Skeletal muscle tissue (tissue), 4 donors: ENCODE results near the gene SLC22A15. TPM values are rescaled to one million over a fixed set of nuclear protein-coding genes. Genes with fewer than 3 reads are reported as not detected.
"Not testable (repeated sequence)": the region's sequence is repeated elsewhere in the genome, so short reads cannot be mapped to it uniquely, and the experiment has no call there.

ENCODE experiments used
- H3K27ac ChIP-seq: one replicate; pipeline ENCODE4 v1.7.0; 2013; ENCODE audit warnings: mild to moderate bottlenecking, low read depth, low read length, inconsistent platforms
- H3K27me3 ChIP-seq, 3 donors: one replicate each; pipeline ENCODE4 v1.7.0; 2013; ENCODE audit warnings: low read length in 3 of 3; ENCODE audit not compliant: control insufficient read depth in 3 of 3, insufficient read depth in 3 of 3
- H3K36me3 ChIP-seq, 3 donors: one replicate each; pipeline ENCODE4 v1.7.0; 2013; ENCODE audit warnings: low read length in 3 of 3; ENCODE audit not compliant: control insufficient read depth in 3 of 3, insufficient read depth in 3 of 3
- H3K4me1 ChIP-seq, 3 donors: one replicate each; pipeline ENCODE4 v1.7.0; 2013; ENCODE audit warnings: low read length in 3 of 3, mild to moderate bottlenecking in 3 of 3; ENCODE audit not compliant: control insufficient read depth in 3 of 3, insufficient read depth in 3 of 3
- H3K4me3 ChIP-seq, 3 donors: one replicate each; pipeline ENCODE4 v1.7.0; 2013; ENCODE audit warnings: low read length in 3 of 3
- H3K9ac ChIP-seq, 3 donors: one replicate each; pipeline ENCODE4 v1.7.0; 2013; ENCODE audit warnings: low read length in 3 of 3, mild to moderate bottlenecking in 3 of 3, moderate library complexity in 2 of 3, low read depth in 1 of 3
- H3K9me3 ChIP-seq, 3 donors: one replicate each; pipeline ENCODE4 v1.7.0; 2013; ENCODE audit warnings: low read length in 3 of 3; ENCODE audit not compliant: control insufficient read depth in 3 of 3
- total RNA-seq: library from RNA; depleted of rRNA; stranded (reverse); fragments of >200 nt; gene quantifications from one replicate; pipeline ENCODE4 v1.2.3, GENCODE V29; 2014
- donor health status: Osteomylitis.

The SLC22A15 gene
- total RNA-seq, 1 donor from 2014 or later, result under 0.01 TPM

- H3K27ac ChIP-seq, result no peak overlapping the region
- H3K36me3 ChIP-seq, result no peaks in the 10 kb centered on the region
- H3K9ac ChIP-seq, result no peak overlapping the region
- no peaks in the 10 kb centered on the region for H3K27me3 ChIP-seq
- H3K4me1 ChIP-seq, result no peaks in the 10 kb centered on the region
- no peaks in the 10 kb centered on the region for H3K9me3 ChIP-seq
- H3K4me3 ChIP-seq, result no peak overlapping the region
Observed at GRCh38 chr1:116020668-116021272, 44.5 kb downstream of the SLC22A15 start.

DNA sequence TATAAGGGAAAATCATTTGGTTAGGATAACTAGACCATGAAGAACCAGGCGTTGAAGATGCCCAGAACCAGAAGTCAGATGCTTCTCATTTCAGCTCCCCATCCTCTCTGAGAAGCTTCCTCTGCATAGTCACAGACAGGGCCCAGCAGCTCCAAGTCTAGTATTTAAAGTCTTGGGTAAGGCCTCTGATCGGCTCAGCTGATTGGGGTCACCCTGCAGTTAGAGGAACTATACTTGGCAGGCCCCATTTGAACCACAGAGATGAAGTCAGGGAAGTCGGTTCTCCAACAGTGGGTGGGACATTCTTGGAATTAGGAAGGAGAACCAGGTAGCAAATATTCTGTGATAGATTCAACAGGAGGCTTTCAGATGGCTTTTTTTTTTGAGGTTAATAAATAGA lies 48.3 kb downstream of the SLC22A15 start:
- H3K9ac ChIP-seq, result no peak overlapping the region
- H3K4me1 ChIP-seq, result no peaks in the 10 kb centered on the region
- H3K27ac ChIP-seq, result no peak overlapping the region
- H3K4me3 ChIP-seq, result no peak overlapping the region
- H3K36me3 ChIP-seq, result no peaks in the 10 kb centered on the region
- no peaks in the 10 kb centered on the region for H3K27me3 ChIP-seq
- H3K9me3 ChIP-seq, result no peaks in the 10 kb centered on the region

DNA sequence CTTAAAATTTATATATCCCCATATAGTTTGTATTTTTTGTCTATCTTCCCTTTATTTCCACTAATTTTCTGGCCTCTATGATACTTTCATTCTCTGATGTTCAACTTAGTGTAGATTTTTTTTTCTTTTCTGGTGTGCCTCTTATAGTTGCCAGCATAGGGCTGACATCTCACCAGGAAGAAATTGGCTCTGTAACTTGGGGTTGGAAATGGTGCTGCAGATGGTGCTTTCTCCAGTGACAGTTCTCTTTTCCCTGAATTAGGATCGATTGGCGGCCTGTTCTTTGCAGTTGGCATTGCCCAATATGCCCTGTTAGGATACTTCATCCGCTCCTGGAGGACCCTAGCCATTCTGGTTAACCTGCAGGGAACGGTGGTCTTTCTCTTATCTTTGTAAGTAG lies 50.3 kb downstream of the SLC22A15 start:
- Histone ChIP-seq H3K27ac (no peak overlapping the region), H3K4me1 (no peaks in the 10 kb centered on the region), H3K9me3 (no peaks in the 10 kb centered on the region), H3K9ac (no peak overlapping the region), H3K27me3 (no peaks in the 10 kb centered on the region), H3K36me3 (no peaks in the 10 kb centered on the region), H3K4me3 (no peak overlapping the region)

DNA sequence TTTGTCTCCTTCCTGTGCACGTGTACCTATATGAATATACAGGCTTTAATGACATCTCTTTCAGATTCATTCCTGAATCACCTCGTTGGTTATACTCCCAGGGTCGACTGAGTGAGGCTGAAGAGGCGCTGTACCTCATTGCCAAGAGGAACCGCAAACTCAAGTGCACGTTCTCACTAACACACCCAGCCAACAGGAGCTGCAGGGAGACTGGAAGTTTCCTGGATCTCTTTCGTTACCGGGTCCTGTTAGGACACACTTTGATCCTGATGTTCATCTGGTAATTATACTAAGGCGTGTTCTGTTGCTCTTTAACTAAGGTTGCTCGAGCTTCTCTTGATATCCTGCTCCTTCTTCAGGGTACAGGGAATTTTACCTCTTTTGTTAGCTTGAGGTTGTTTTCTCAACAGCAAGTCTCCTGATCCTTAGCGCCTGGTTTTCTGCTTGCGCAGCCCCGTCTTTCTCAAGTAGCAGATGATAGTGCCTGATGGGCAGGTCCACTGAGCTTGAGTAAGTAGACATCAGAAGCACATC lies 55.1 kb downstream of the SLC22A15 start:
- Histone ChIP-seq H3K36me3 (no peaks in the 10 kb centered on the region), H3K4me1 (no peaks in the 10 kb centered on the region), H3K27ac (no peak overlapping the region), H3K4me3 (no peak overlapping the region), H3K9me3 (no peaks in the 10 kb centered on the region), H3K9ac (no peak overlapping the region), H3K27me3 (no peaks in the 10 kb centered on the region)

DNA sequence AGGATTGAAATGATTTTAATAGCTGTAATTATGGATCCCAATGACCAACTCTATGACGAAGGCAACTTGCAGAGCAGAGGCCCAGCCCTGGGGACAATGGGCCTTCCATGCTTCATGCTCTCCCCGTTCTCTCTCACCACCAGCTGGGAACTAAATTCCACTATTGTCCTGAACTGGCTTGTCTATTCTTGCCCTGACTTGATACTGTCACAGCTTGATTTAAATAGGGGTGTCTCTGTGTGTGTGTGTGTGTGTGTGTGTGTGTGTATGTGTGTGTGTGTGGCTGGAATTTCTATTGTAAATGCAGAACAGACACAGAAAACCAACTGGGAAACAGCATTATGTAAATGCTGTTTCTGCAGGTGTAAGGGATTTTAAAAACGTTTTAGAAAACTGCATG lies 57.0 kb downstream of the SLC22A15 start:
- no peak overlapping the region for H3K27ac ChIP-seq

GRCh38 chr1:116036255-116036654 lies 59.9 kb downstream of the SLC22A15 start:
- Histone ChIP-seq H3K9ac (no peak overlapping the region), H3K36me3 (no peaks in the 10 kb centered on the region), H3K4me1 (no peaks in the 10 kb centered on the region), H3K9me3 (no peaks in the 10 kb centered on the region), H3K27me3 (no peaks in the 10 kb centered on the region), H3K27ac (no peak overlapping the region), H3K4me3 (no peak overlapping the region)

More for the DNA sequence above, 57.0 kb downstream of the SLC22A15 start:
- Histone ChIP-seq H3K9ac (no peak overlapping the region), H3K36me3 (no peaks in the 10 kb centered on the region), H3K4me1 (no peaks in the 10 kb centered on the region), H3K27me3 (no peaks in the 10 kb centered on the region), H3K9me3 (no peaks in the 10 kb centered on the region), H3K4me3 (no peak overlapping the region)

DNA sequence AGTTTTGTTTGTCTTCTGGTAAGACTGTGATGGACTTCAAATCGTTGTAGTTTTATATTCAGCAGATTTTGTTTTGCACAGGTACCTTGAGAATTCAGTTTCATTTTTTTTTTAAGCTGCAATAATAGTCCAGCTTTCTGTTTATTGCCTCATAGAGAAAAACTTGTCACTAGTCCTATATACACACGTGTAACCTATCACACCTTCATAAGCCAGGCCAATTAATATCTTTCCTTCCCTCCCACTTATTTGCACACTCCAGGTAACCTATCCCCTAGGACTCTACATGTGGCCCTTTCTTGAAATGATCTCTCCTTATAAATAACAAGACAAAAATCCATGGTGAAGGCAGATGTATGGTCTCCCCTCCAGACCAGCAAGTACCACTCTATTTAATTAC lies 62.4 kb downstream of the SLC22A15 start:
- H3K9me3 ChIP-seq, result no peaks in the 10 kb centered on the region
- H3K4me3 ChIP-seq, result no peak overlapping the region
- H3K27ac ChIP-seq, result no peak overlapping the region
- no peak overlapping the region for H3K9ac ChIP-seq
- H3K27me3 ChIP-seq, result no peaks in the 10 kb centered on the region
- H3K36me3 ChIP-seq, result no peaks in the 10 kb centered on the region
- no peaks in the 10 kb centered on the region for H3K4me1 ChIP-seq

DNA sequence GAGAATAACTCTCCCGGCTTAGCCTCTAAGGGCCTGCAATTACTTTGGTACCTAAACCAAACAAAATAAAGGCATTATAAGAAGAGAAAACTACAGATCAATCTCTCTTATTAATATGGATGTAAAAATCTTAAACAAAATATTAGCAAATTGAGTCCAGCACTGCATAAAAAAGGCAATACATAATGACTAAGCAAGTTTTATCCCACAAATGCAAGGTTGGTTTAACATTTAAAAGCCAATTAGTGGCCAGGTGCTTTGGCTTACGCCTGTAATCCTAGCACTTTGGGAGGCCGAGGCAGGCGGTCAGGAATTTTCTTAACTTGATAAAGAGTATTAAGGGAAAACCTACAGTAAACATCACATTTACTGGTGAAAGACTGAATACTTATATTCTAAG lies 67.8 kb downstream of the SLC22A15 start:
- no peak overlapping the region for H3K9ac ChIP-seq
- H3K4me3 ChIP-seq, result no peak overlapping the region
- H3K36me3 ChIP-seq, result no peaks in the 10 kb centered on the region
- H3K27me3 ChIP-seq, result no peaks in the 10 kb centered on the region
- H3K27ac ChIP-seq, result no peak overlapping the region
- H3K9me3 ChIP-seq, result no peaks in the 10 kb centered on the region
- no peaks in the 10 kb centered on the region for H3K4me1 ChIP-seq

- not testable (repeated sequence) for H3K9ac ChIP-seq, H3K27ac ChIP-seq, H3K27me3 ChIP-seq, H3K36me3 ChIP-seq, H3K4me3 ChIP-seq, H3K9me3 ChIP-seq, H3K4me1 ChIP-seq
Observed at GRCh38 chr1:116046933-116047332, 70.6 kb downstream of the SLC22A15 start.

GRCh38 chr1:116051896-116052295 lies 75.6 kb downstream of the SLC22A15 start:
- not testable (repeated sequence) for H3K36me3 ChIP-seq, H3K9me3 ChIP-seq, H3K9ac ChIP-seq, H3K4me1 ChIP-seq, H3K27ac ChIP-seq, H3K27me3 ChIP-seq, H3K4me3 ChIP-seq
